Karpas-422 (cell line): Measurements from ENCODE around the gene EPHA1. TPM values are rescaled to one million over a fixed set of nuclear protein-coding genes. Genes with fewer than 3 reads are reported as not detected.
"Not testable (repeated sequence)": the region's sequence is repeated elsewhere in the genome, so short reads cannot be mapped to it uniquely, and the experiment has no call there.

ENCODE experiments used
- DNase-seq: peaks from one replicate; pipeline ENCODE4 v3.0.0-alpha.2; 2015
- H2AFZ ChIP-seq: fragments of 200-600 bp; sonication (generic); 2 replicates; pipeline ENCODE4 v1.6.1; 2014; ENCODE audit warnings: antibody characterized with exemption, low read length, mixed read lengths
- H3K27ac ChIP-seq: fragments of 200-600 bp; sonication (generic); 2 replicates; pipeline ENCODE4 v1.5.1; 2014; ENCODE audit warnings: mild to moderate bottlenecking, low read length, moderate library complexity
- H3K27me3 ChIP-seq: fragments of 200-600 bp; sonication (generic); 2 replicates; pipeline ENCODE4 v1.6.1; 2014; ENCODE audit warnings: low read length, mixed read lengths
- H3K36me3 ChIP-seq: fragments of 200-600 bp; sonication (generic); 2 replicates; pipeline ENCODE4 v1.6.1; 2014; ENCODE audit warnings: low read length, mixed read lengths; ENCODE audit not compliant: insufficient read depth
- H3K4me1 ChIP-seq: fragments of 200-600 bp; sonication (generic); 2 replicates; pipeline ENCODE4 v1.6.1; 2014; ENCODE audit warnings: mild to moderate bottlenecking, low read length, mixed read lengths
- H3K4me2 ChIP-seq: fragments of 200-600 bp; sonication (generic); 2 replicates; pipeline ENCODE4 v1.6.1; 2014; ENCODE audit warnings: low read length, low read depth, mild to moderate bottlenecking; ENCODE audit not compliant: poor library complexity, severe bottlenecking
- H3K4me3 ChIP-seq: fragments of 200-600 bp; sonication (generic); 2 replicates; pipeline ENCODE4 v1.5.1; 2014; ENCODE audit warnings: mild to moderate bottlenecking, antibody characterized with exemption, low read length, mixed read lengths
- H3K79me2 ChIP-seq: fragments of 200-600 bp; sonication (generic); 2 replicates; pipeline ENCODE4 v1.6.1; 2014; ENCODE audit warnings: mild to moderate bottlenecking, low read length, mixed read lengths
- H3K9ac ChIP-seq: fragments of 200-600 bp; sonication (generic); 2 replicates; pipeline ENCODE4 v1.6.0; 2014; ENCODE audit warnings: low read length
- H3K9me2 ChIP-seq: fragments of 200-600 bp; sonication (generic), shearing (Covaris generic); replicated peaks from 2 replicates; pipeline ENCODE4 v1.6.0; 2014; ENCODE audit warnings: mild to moderate bottlenecking, low read length, moderate library complexity; ENCODE audit not compliant: insufficient read depth
- H3K9me3 ChIP-seq: fragments of 300-700, 200-600 bp; sonication (generic); 2 replicates; pipeline ENCODE4 v1.6.1; 2014; ENCODE audit warnings: low read length, mixed read lengths
- H4K20me1 ChIP-seq: fragments of 200-600 bp; sonication (generic); 2 replicates; pipeline ENCODE4 v1.6.1; 2014; ENCODE audit warnings: mild to moderate bottlenecking, antibody characterized with exemption, low read length, low read depth; ENCODE audit not compliant: insufficient read depth
- total RNA-seq: library from RNA; depleted of rRNA; stranded (reverse); fragments of >200 nt; shearing (Covaris generic); gene quantifications from 2 replicates; pipeline ENCODE4 v1.2.3, GENCODE V29; 2014; ENCODE audit warnings: low replicate concordance

Gene EPHA1
- total RNA-seq, 1 experiment from 2014 or later = not detected

GRCh38 chr7:143424476-143424875 is 15.8 kb upstream of the EPHA1 start:
- H3K4me3 ChIP-seq, H3K27me3 ChIP-seq, H2AFZ ChIP-seq, H3K4me1 ChIP-seq, DNase-seq, H3K9me3 ChIP-seq, H3K9ac ChIP-seq, H3K4me2 ChIP-seq, H3K9me2 ChIP-seq, H3K79me2 ChIP-seq, H4K20me1 ChIP-seq, H3K36me3 ChIP-seq, H3K27ac ChIP-seq: not testable (repeated sequence)

- Histone ChIP-seq H2AFZ (no peak overlapping the region), H3K36me3 (no peaks in the 10 kb centered on the region), H4K20me1 (no peaks in the 10 kb centered on the region), H3K79me2 (no peaks in the 10 kb centered on the region), H3K9me2 (no peaks in the 10 kb centered on the region), H3K4me3 (no peak overlapping the region), H3K4me1 (no peaks in the 10 kb centered on the region), H3K9me3 (no peaks in the 10 kb centered on the region), H3K4me2 (no peak overlapping the region), H3K27ac (no peak overlapping the region), H3K9ac (no peak overlapping the region), H3K27me3 (no peaks in the 10 kb centered on the region)
- DNase-seq = no peak
Observed at GRCh38 chr7:143422033-143422432, 13.4 kb upstream of the EPHA1 start.

DNA sequence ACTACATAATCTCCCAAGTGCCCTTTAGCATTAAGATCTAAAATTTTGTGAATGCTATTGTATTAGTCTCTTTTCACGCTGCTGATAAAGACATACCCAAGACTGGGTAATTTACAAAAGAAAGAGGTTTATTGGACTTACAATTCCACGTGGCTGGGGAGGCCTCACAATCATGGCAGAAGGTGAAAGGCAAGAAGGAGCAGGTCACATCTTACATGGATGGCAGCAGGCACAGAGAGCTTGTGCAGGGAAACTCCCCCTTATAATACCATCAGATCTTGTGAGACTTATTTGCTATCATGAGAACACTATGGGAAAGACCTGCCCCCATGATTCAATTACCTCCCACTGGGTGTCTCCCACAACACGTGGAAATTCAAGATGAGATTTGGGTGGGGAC is 12.0 kb upstream of the EPHA1 start:
- not testable (repeated sequence) for H3K4me2 ChIP-seq, H4K20me1 ChIP-seq, H3K9me3 ChIP-seq, H3K27ac ChIP-seq, H3K9ac ChIP-seq, H3K27me3 ChIP-seq, H3K79me2 ChIP-seq, H3K36me3 ChIP-seq, H3K9me2 ChIP-seq, H2AFZ ChIP-seq, H3K4me3 ChIP-seq, DNase-seq, H3K4me1 ChIP-seq

DNA sequence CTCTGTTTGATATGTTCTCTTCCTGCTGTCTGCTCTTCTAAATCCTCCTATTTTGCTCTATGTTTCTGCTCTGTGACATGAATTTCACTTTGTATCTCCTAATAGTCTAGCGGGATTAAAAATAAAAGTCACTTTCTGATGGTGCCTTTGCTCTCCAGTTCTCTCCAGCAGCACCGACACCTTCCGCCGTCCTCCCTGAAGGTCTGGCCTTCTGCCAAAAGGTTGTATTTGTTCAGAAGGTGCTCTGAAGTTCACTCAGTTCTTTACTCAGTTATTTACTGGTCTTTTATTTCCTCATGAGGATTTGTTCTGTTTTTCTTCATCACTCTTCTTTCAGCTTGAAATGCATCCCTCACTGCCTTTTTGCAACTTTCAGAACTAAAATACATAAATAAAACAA is 11.2 kb upstream of the EPHA1 start:
- Histone ChIP-seq H3K4me1 (no peaks in the 10 kb centered on the region), H3K9me2 (no peaks in the 10 kb centered on the region), H2AFZ (no peak overlapping the region), H3K27me3 (no peaks in the 10 kb centered on the region), H3K4me3 (no peak overlapping the region), H3K36me3 (no peaks in the 10 kb centered on the region), H3K9me3 (no peaks in the 10 kb centered on the region), H3K27ac (no peak overlapping the region), H3K9ac (no peak overlapping the region), H3K79me2 (no peaks in the 10 kb centered on the region), H3K4me2 (no peak overlapping the region), H4K20me1 (no peaks in the 10 kb centered on the region)
- DNase-seq = no peak

DNA sequence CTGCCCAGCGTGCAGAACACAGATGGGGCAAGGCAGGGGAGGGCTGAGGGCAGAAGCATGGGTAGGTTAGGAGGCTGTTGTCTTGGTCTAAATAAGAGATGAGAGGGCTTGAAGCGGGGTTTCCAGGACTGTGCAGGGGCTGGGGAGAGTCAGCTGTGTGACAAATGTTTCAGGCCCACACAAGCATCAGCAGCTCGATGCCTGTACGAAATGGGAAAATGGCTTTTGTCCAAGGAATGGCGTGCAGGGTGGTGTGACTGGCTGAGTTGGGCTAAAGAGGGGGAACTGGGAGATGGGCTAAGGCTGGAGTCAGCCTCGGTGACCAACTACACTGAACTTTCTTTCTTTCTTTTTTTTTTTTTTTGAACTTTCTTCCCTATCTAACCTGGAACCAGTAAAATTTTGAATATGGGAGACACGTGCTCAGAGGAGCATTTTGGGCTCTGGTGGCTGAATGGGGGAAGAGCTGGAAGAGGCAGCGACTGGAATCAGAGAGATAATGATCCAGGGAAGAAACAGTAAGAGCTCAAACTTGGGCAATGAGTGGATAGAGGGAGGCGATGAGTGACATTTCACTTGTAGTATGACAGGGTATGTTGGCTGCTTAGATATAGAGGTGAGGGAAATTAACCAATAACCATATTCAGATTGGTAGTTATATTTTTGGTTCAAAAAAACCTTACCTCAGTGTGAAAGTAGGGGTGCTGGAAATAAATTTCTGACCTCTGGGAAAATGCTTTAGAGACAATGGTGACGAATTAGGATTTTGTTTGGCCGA is 10.2 kb upstream of the EPHA1 start:
- no peak overlapping the region for H3K4me2 ChIP-seq
- no peaks in the 10 kb centered on the region for H3K4me1 ChIP-seq
- no peaks in the 10 kb centered on the region for H3K9me3 ChIP-seq
- H2AFZ ChIP-seq = no peak overlapping the region
- no peaks in the 10 kb centered on the region for H3K27me3 ChIP-seq
- H3K9ac ChIP-seq = no peak overlapping the region
- H3K36me3 ChIP-seq = no peaks in the 10 kb centered on the region
- no peaks in the 10 kb centered on the region for H3K79me2 ChIP-seq
- no peak overlapping the region for H3K27ac ChIP-seq
- H3K4me3 ChIP-seq = no peak overlapping the region
- no peaks in the 10 kb centered on the region for H4K20me1 ChIP-seq
- no peak for DNase-seq
- H3K9me2 ChIP-seq = no peaks in the 10 kb centered on the region

- Histone ChIP-seq H3K79me2 (no peaks in the 10 kb centered on the region), H3K4me2 (no peak overlapping the region), H3K27me3 (no peaks in the 10 kb centered on the region), H3K4me1 (no peaks in the 10 kb centered on the region), H3K27ac (no peak overlapping the region), H3K9ac (no peak overlapping the region), H3K9me3 (no peaks in the 10 kb centered on the region), H2AFZ (no peak overlapping the region), H3K4me3 (no peak overlapping the region), H3K9me2 (no peaks in the 10 kb centered on the region), H4K20me1 (no peaks in the 10 kb centered on the region), H3K36me3 (no peaks in the 10 kb centered on the region)
- DNase-seq = no peak
Observed at GRCh38 chr7:143417734-143418383, 9.2 kb upstream of the EPHA1 start.

DNA sequence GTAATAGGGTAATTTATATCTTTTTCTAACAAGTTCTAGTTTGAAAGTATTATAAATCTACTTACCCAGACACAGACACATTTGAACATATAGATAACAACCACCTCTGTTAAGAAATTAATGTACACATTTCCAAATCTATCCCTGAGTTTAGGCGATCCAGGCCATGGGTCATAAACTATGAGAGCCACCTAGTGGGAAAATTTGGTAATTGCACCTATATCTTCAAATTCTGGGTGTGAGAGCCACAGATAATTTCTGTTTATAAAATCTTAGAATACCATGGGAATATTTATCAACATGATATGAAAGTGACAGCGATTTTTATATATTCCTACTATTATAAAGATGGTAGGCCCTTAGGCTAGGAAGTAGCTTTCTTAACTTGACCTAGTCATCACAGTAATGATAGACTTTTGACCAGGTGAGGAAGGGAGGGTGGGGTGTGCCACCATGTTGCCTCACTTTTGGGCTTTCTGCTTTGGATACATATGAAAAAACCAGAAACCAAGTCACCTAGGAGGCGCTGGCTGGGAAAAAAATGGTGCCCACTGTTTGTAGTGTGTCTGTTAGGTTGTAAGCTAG is 8.0 kb upstream of the EPHA1 start:
- H3K9me3 ChIP-seq = no peaks in the 10 kb centered on the region
- H4K20me1 ChIP-seq = no peaks in the 10 kb centered on the region
- no peaks in the 10 kb centered on the region for H3K36me3 ChIP-seq
- no peak overlapping the region for H2AFZ ChIP-seq
- H3K79me2 ChIP-seq = no peaks in the 10 kb centered on the region
- H3K9me2 ChIP-seq = no peaks in the 10 kb centered on the region
- H3K4me3 ChIP-seq = no peak overlapping the region
- H3K9ac ChIP-seq = no peak overlapping the region
- no peaks in the 10 kb centered on the region for H3K4me1 ChIP-seq
- peak; percentile 78 for DNase-seq
- H3K27me3 ChIP-seq = no peaks in the 10 kb centered on the region
- no peak overlapping the region for H3K27ac ChIP-seq
- no peak overlapping the region for H3K4me2 ChIP-seq

- Histone ChIP-seq H3K9me3 (no peaks in the 10 kb centered on the region), H3K4me3 (no peak overlapping the region), H3K9me2 (no peaks in the 10 kb centered on the region), H3K4me2 (no peak overlapping the region), H3K4me1 (no peaks in the 10 kb centered on the region), H3K36me3 (no peaks in the 10 kb centered on the region), H3K27me3 (no peaks in the 10 kb centered on the region), H3K27ac (no peak overlapping the region), H3K9ac (no peak overlapping the region), H2AFZ (no peak overlapping the region), H4K20me1 (no peaks in the 10 kb centered on the region), H3K79me2 (no peaks in the 10 kb centered on the region)
- no peak for DNase-seq
Observed at GRCh38 chr7:143415742-143416397, 7.2 kb upstream of the EPHA1 start.
